Activated T-cell treated with anti-CD3 and anti-CD28 coated beads, Interleukin-2, amount 50 U/mL, for 4 hours (primary cell): ENCODE data around the gene MDGA2. TPM values are rescaled to one million over a fixed set of nuclear protein-coding genes. Genes with fewer than 3 reads are reported as not detected.
"Not testable (repeated sequence)": the region's sequence is repeated elsewhere in the genome, so short reads cannot be mapped to it uniquely, and the experiment has no call there.

Source experiments
- ATAC-seq, 2 donors: fragments of 200-7000 bp; cut with Tn5 transposase; one replicate each; pipeline ENCODE4 v1.10.0; 2021
- DNase-seq: peaks from one replicate; pipeline ENCODE4 v3.0.0-alpha.2; 2020
- H3K27me3 Mint-ChIP-seq: one replicate; pipeline ENCODE4 v1.8.0; 2021; ENCODE audit warnings: low read depth, mixed read lengths
- H3K36me3 Mint-ChIP-seq: one replicate; pipeline ENCODE4 v1.8.0; 2022; ENCODE audit warnings: mixed read lengths; ENCODE audit not compliant: insufficient read depth
- H3K4me1 Mint-ChIP-seq: one replicate; pipeline ENCODE4 v1.8.0; 2021; ENCODE audit warnings: low read depth, mixed read lengths
- H3K4me3 Mint-ChIP-seq: one replicate; pipeline ENCODE4 v1.8.0; 2021; ENCODE audit warnings: mild to moderate bottlenecking, moderate library complexity, mixed read lengths
- H3K9me3 Mint-ChIP-seq: one replicate; pipeline ENCODE4 v1.8.0; 2021; ENCODE audit warnings: mixed read lengths
- total RNA-seq, 3 donors: library from RNA; stranded (reverse); gene quantifications; one replicate each; pipeline ENCODE4 v1.2.1, GENCODE V29; 2021

Gene MDGA2
- total RNA-seq, 3 donors from 2014 or later: not detected

- DNase-seq (no peak), ATAC-seq (no peak)
- no peak overlapping the region for H3K4me3 Mint-ChIP-seq
- no peaks in the 10 kb centered on the region for H3K36me3 Mint-ChIP-seq
- H3K9me3 Mint-ChIP-seq: no peaks in the 10 kb centered on the region
- H3K4me1 Mint-ChIP-seq: no peaks in the 10 kb centered on the region
- H3K27me3 Mint-ChIP-seq: no peaks in the 10 kb centered on the region
Observed at GRCh38 chr14:47660158-47660557, 15.2 kb downstream of the MDGA2 start.

GRCh38 chr14:47658041-47658440, 17.4 kb downstream of the MDGA2 start:
- H3K27me3 Mint-ChIP-seq: no peaks in the 10 kb centered on the region
- no peaks in the 10 kb centered on the region for H3K4me1 Mint-ChIP-seq
- no peaks in the 10 kb centered on the region for H3K36me3 Mint-ChIP-seq
- no peak for DNase-seq
- no peaks in the 10 kb centered on the region for H3K9me3 Mint-ChIP-seq
- H3K4me3 Mint-ChIP-seq: no peak overlapping the region
- no peak for ATAC-seq

GRCh38 chr14:47657143-47657542, 18.3 kb downstream of the MDGA2 start:
- H3K36me3 Mint-ChIP-seq: no peaks in the 10 kb centered on the region
- ATAC-seq (no peak), DNase-seq (no peak)
- no peak overlapping the region for H3K4me3 Mint-ChIP-seq
- H3K27me3 Mint-ChIP-seq: no peaks in the 10 kb centered on the region
- no peaks in the 10 kb centered on the region for H3K4me1 Mint-ChIP-seq
- H3K9me3 Mint-ChIP-seq: no peaks in the 10 kb centered on the region

GRCh38 chr14:47651337-47651736, 24.1 kb downstream of the MDGA2 start:
- DNase-seq (no peak), ATAC-seq (no peak)
- no peak overlapping the region for H3K4me3 Mint-ChIP-seq
- H3K9me3 Mint-ChIP-seq: no peaks in the 10 kb centered on the region
- H3K4me1 Mint-ChIP-seq: no peaks in the 10 kb centered on the region
- H3K36me3 Mint-ChIP-seq: no peaks in the 10 kb centered on the region
- no peaks in the 10 kb centered on the region for H3K27me3 Mint-ChIP-seq

- no peak for DNase-seq
- Mint-ChIP-seq H3K27me3 (no peaks in the 10 kb centered on the region), H3K36me3 (no peaks in the 10 kb centered on the region), H3K4me3 (no peak overlapping the region), H3K4me1 (no peaks in the 10 kb centered on the region), H3K9me3 (peaks cover 3% of the 10 kb centered on the region)
- no peak for ATAC-seq
Observed at GRCh38 chr14:47637753-47638152, 37.7 kb downstream of the MDGA2 start.

- Mint-ChIP-seq H3K4me1 (no peaks in the 10 kb centered on the region), H3K9me3 (peaks cover 7% of the 10 kb centered on the region), H3K27me3 (no peaks in the 10 kb centered on the region), H3K36me3 (no peaks in the 10 kb centered on the region), H3K4me3 (no peak overlapping the region)
- no peak for ATAC-seq
- no peak for DNase-seq
Observed at GRCh38 chr14:47626151-47627035, 49.0 kb downstream of the MDGA2 start.

- H3K36me3 Mint-ChIP-seq, H3K4me3 Mint-ChIP-seq, H3K4me1 Mint-ChIP-seq, DNase-seq, ATAC-seq, H3K27me3 Mint-ChIP-seq, H3K9me3 Mint-ChIP-seq: not testable (repeated sequence)
Observed at GRCh38 chr14:47624126-47624525, 51.3 kb downstream of the MDGA2 start.

GRCh38 chr14:47619392-47619791, 56.0 kb downstream of the MDGA2 start:
- H3K36me3 Mint-ChIP-seq: no peaks in the 10 kb centered on the region
- no peaks in the 10 kb centered on the region for H3K27me3 Mint-ChIP-seq
- H3K4me3 Mint-ChIP-seq: no peak overlapping the region
- H3K4me1 Mint-ChIP-seq: no peaks in the 10 kb centered on the region
- ATAC-seq (no peak), DNase-seq (no peak)
- H3K9me3 Mint-ChIP-seq: no peaks in the 10 kb centered on the region

GRCh38 chr14:47606566-47606965, 68.8 kb downstream of the MDGA2 start:
- no peaks in the 10 kb centered on the region for H3K27me3 Mint-ChIP-seq
- no peaks in the 10 kb centered on the region for H3K36me3 Mint-ChIP-seq
- no peak for DNase-seq
- no peaks in the 10 kb centered on the region for H3K4me1 Mint-ChIP-seq
- ATAC-seq: no peak
- H3K4me3 Mint-ChIP-seq: no peak overlapping the region
- peaks cover 10% of the 10 kb centered on the region for H3K9me3 Mint-ChIP-seq

GRCh38 chr14:47596860-47597259, 78.5 kb downstream of the MDGA2 start:
- Mint-ChIP-seq H3K36me3 (no peaks in the 10 kb centered on the region), H3K27me3 (no peaks in the 10 kb centered on the region), H3K4me3 (no peak overlapping the region), H3K9me3 (no peaks in the 10 kb centered on the region), H3K4me1 (no peaks in the 10 kb centered on the region)
- no peak for DNase-seq
- ATAC-seq: no peak

GRCh38 chr14:47596232-47596631, 79.2 kb downstream of the MDGA2 start:
- Mint-ChIP-seq H3K27me3 (no peaks in the 10 kb centered on the region), H3K4me3 (no peak overlapping the region), H3K36me3 (no peaks in the 10 kb centered on the region), H3K9me3 (no peaks in the 10 kb centered on the region), H3K4me1 (no peaks in the 10 kb centered on the region)
- no peak for ATAC-seq
- no peak for DNase-seq

GRCh38 chr14:47595552-47595951, 79.9 kb downstream of the MDGA2 start:
- ATAC-seq (no peak), DNase-seq (no peak)
- Mint-ChIP-seq H3K4me1 (no peaks in the 10 kb centered on the region), H3K4me3 (no peak overlapping the region), H3K36me3 (no peaks in the 10 kb centered on the region), H3K27me3 (no peaks in the 10 kb centered on the region), H3K9me3 (no peaks in the 10 kb centered on the region)

GRCh38 chr14:47590767-47591495, 84.5 kb downstream of the MDGA2 start:
- H3K4me1 Mint-ChIP-seq: no peaks in the 10 kb centered on the region
- no peaks in the 10 kb centered on the region for H3K27me3 Mint-ChIP-seq
- no peak for DNase-seq
- no peaks in the 10 kb centered on the region for H3K36me3 Mint-ChIP-seq
- H3K9me3 Mint-ChIP-seq: no peaks in the 10 kb centered on the region
- H3K4me3 Mint-ChIP-seq: no peak overlapping the region
- ATAC-seq: no peak

- Mint-ChIP-seq H3K27me3 (no peaks in the 10 kb centered on the region), H3K4me3 (no peak overlapping the region), H3K9me3 (peaks cover under 1% of the 10 kb centered on the region), H3K36me3 (no peaks in the 10 kb centered on the region), H3K4me1 (no peaks in the 10 kb centered on the region)
- DNase-seq: no peak
- ATAC-seq: no peak
Observed at GRCh38 chr14:47585447-47585846, 90.0 kb downstream of the MDGA2 start.

GRCh38 chr14:47567273-47567672, 108.1 kb downstream of the MDGA2 start:
- H3K36me3 Mint-ChIP-seq: no peaks in the 10 kb centered on the region
- no peak for ATAC-seq
- no peaks in the 10 kb centered on the region for H3K27me3 Mint-ChIP-seq
- DNase-seq: no peak
- no peak overlapping the region for H3K4me3 Mint-ChIP-seq
- H3K9me3 Mint-ChIP-seq: peaks cover 27% of the 10 kb centered on the region
- no peaks in the 10 kb centered on the region for H3K4me1 Mint-ChIP-seq
